KMS-11 (cell line): Measurements from ENCODE around the gene IL4.
"Not testable (repeated sequence)": the region's sequence is repeated elsewhere in the genome, so short reads cannot be mapped to it uniquely, and the experiment has no call there.

ENCODE experiments used
- H2AFZ ChIP-seq: fragments of 200-600 bp; sonication (generic); 2 replicates; pipeline ENCODE4 v1.6.1; 2016; ENCODE audit warnings: antibody characterized with exemption, mixed run types, low read depth
- H3K27ac ChIP-seq: fragments of 200-600 bp; sonication (generic); 2 replicates; pipeline ENCODE4 v1.6.1; 2016; ENCODE audit warnings: mild to moderate bottlenecking, mixed run types
- H3K27me3 ChIP-seq: fragments of 200-600 bp; sonication (generic); 2 replicates; pipeline ENCODE4 v1.6.1; 2017; ENCODE audit warnings: mild to moderate bottlenecking, low read depth, mixed run types, moderate library complexity; ENCODE audit not compliant: insufficient read depth
- H3K36me3 ChIP-seq: fragments of 200-600 bp; sonication (generic); 2 replicates; pipeline ENCODE4 v1.6.1; 2017; ENCODE audit warnings: mild to moderate bottlenecking, mixed run types; ENCODE audit not compliant: insufficient read depth
- H3K4me1 ChIP-seq: fragments of 200-600 bp; sonication (generic); 2 replicates; pipeline ENCODE4 v1.6.1; 2016; ENCODE audit warnings: mild to moderate bottlenecking, low read depth, mixed run types; ENCODE audit not compliant: poor library complexity, severe bottlenecking
- H3K4me2 ChIP-seq: fragments of 200-600 bp; sonication (generic); 2 replicates; pipeline ENCODE4 v1.7.0; 2016; ENCODE audit warnings: mild to moderate bottlenecking, mixed run types
- H3K4me3 ChIP-seq: fragments of 200-600 bp; sonication (generic); IDR thresholded peaks from 2 replicates; pipeline ENCODE4 v1.6.1; 2017; ENCODE audit warnings: low read depth, low read length, mixed read lengths; ENCODE audit not compliant: insufficient read depth
- H3K79me2 ChIP-seq: fragments of 200-600 bp; sonication (generic); 2 replicates; pipeline ENCODE4 v1.6.1; 2016; ENCODE audit warnings: low read depth, mixed run types; ENCODE audit not compliant: insufficient read depth
- H3K9ac ChIP-seq: fragments of 200-600 bp; sonication (generic); 2 replicates; pipeline ENCODE4 v1.6.1; 2016; ENCODE audit warnings: mild to moderate bottlenecking, mixed run types
- H4K20me1 ChIP-seq: fragments of 200-600 bp; sonication (generic); 2 replicates; pipeline ENCODE4 v1.6.1; 2016; ENCODE audit warnings: mild to moderate bottlenecking, mixed run types; ENCODE audit not compliant: insufficient read depth
- TF ChIP-seq, protein P1 (sequence below): fragments of 200-600 bp; sonication (generic); conservative IDR thresholded peaks from 2 replicates; pipeline ENCODE4 v1.6.1; 2017; ENCODE audit warnings: low read depth, mild to moderate bottlenecking, antibody characterized with exemption, low read length, moderate library complexity, mixed read lengths

The IL4 gene

DNA sequence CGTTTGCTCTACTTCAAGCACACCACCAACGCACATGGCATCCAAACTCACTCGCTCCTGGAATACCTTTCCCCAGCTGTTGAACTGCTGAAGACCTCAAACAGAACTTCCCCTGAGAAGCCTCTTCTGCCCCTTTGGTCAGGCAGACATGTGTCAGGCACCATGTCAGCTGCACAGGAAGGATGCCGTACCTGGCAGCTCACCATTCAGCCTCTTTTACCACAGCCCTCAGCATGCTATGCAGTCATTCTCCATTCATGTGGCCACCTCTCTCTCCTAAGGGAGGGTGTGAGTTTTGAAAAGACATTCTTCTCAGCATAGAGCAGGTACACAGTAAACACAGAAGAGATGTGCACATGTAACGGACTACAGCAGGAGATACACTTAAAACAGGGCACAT lies 14.2 kb downstream of the IL4 start:
- peaks cover 28% of the 10 kb centered on the region for H3K4me1 ChIP-seq
- no peak overlapping the region for H3K27ac ChIP-seq
- no peaks in the 10 kb centered on the region for H3K36me3 ChIP-seq
- TF ChIP-seq, protein P1, sequence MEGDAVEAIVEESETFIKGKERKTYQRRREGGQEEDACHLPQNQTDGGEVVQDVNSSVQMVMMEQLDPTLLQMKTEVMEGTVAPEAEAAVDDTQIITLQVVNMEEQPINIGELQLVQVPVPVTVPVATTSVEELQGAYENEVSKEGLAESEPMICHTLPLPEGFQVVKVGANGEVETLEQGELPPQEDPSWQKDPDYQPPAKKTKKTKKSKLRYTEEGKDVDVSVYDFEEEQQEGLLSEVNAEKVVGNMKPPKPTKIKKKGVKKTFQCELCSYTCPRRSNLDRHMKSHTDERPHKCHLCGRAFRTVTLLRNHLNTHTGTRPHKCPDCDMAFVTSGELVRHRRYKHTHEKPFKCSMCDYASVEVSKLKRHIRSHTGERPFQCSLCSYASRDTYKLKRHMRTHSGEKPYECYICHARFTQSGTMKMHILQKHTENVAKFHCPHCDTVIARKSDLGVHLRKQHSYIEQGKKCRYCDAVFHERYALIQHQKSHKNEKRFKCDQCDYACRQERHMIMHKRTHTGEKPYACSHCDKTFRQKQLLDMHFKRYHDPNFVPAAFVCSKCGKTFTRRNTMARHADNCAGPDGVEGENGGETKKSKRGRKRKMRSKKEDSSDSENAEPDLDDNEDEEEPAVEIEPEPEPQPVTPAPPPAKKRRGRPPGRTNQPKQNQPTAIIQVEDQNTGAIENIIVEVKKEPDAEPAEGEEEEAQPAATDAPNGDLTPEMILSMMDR: no peak
- no peak overlapping the region for H3K9ac ChIP-seq
- H3K4me3 ChIP-seq: no peak overlapping the region
- H3K27me3 ChIP-seq: no peaks in the 10 kb centered on the region
- H2AFZ ChIP-seq: no peak overlapping the region
- no peaks in the 10 kb centered on the region for H4K20me1 ChIP-seq
- H3K79me2 ChIP-seq: no peaks in the 10 kb centered on the region
- H3K4me2 ChIP-seq: no peak overlapping the region

DNA sequence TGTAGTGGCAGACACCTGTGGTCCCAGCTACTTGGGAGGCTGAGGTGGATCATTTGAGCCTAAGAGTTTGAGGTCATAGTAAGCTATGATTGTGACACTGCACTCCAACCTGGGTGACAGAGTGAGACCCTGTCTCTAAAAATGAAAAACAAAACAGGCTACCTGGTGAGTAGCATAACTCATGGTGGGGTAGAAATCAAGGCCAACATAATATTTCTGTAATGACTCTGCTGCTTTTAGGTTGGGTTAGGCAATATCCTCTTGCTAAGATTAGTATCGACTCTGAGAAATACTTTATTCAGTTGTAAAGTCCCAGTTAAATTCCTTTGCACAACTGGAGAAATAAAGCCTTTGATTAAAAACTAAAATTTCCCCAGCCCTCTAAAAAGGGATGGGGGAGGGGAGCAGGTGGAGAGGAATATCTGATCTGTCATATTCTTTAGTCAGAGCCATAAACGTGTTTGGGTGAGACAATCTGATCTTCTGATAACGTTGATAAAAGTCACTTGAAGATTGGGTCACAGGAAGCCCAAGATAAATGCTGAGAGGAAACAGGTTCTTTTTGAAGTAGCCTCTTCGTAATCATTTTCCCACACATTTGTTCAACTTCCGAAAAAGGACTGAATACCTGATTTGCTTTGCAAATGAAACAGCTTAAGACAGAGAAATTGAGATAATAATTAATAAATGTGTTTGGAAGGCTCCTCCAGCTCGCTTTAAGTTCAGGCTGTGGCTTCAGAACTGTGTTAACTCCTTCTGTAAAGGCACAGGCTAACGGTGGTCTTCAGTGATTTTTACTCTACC lies 14.9 kb downstream of the IL4 start:
- no peaks in the 10 kb centered on the region for H4K20me1 ChIP-seq
- no peak overlapping the region for H3K4me2 ChIP-seq
- peaks cover 33% of the 10 kb centered on the region for H3K4me1 ChIP-seq
- no peak overlapping the region for H3K9ac ChIP-seq
- H3K36me3 ChIP-seq: no peaks in the 10 kb centered on the region
- H3K79me2 ChIP-seq: no peaks in the 10 kb centered on the region
- no peaks in the 10 kb centered on the region for H3K27me3 ChIP-seq
- no peak overlapping the region for H3K27ac ChIP-seq
- no peak overlapping the region for H3K4me3 ChIP-seq
- H2AFZ ChIP-seq: no peak overlapping the region
- TF ChIP-seq, protein P1: no peak

DNA sequence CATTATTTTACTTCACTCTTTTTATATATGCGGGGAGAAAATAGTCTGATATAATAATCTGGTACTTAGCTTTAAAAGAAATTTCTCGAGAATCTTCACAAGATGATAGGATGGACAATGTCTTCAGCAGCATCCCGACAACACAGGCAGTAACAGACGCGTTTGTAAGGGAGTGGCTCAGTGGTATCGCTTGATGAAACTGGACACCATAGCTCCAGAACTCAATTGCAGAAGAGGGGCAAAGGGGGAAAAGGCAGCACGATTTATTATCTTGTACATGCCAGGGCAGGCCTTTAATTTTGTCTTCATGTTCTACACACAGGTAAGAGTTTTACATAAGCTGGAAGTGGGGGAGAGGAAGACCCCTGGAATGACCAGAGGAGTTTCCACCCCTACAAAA lies 15.7 kb downstream of the IL4 start:
- peaks cover 29% of the 10 kb centered on the region for H3K4me1 ChIP-seq
- no peak overlapping the region for H3K4me2 ChIP-seq
- no peak overlapping the region for H3K27ac ChIP-seq
- TF ChIP-seq, protein P1: no peak
- no peak overlapping the region for H2AFZ ChIP-seq
- H3K27me3 ChIP-seq: no peaks in the 10 kb centered on the region
- no peak overlapping the region for H3K4me3 ChIP-seq
- no peak overlapping the region for H3K9ac ChIP-seq
- H3K79me2 ChIP-seq: no peaks in the 10 kb centered on the region
- H4K20me1 ChIP-seq: no peaks in the 10 kb centered on the region
- no peaks in the 10 kb centered on the region for H3K36me3 ChIP-seq

DNA sequence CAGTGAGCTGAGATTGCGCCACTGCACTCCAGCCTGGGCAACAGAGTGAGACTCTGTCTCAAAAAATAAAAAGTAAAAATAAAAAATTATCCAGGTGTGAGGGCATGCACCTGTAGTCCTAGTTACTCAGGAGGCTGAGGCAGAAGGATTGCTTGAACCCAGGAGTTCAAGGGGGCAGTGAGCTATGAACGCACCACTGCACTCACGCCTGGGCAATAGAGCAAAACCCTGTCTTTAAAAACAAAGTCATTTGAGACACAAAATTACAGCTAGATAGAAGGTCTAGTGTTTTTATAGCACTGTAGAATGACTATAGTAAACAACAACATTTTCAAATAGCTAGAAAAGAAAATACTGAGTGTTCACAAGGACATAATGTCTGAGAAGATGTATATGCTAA lies 16.4 kb downstream of the IL4 start:
- no peaks in the 10 kb centered on the region for H3K27me3 ChIP-seq
- no peak overlapping the region for H3K9ac ChIP-seq
- no peaks in the 10 kb centered on the region for H3K36me3 ChIP-seq
- peaks cover 22% of the 10 kb centered on the region for H3K4me1 ChIP-seq
- no peaks in the 10 kb centered on the region for H4K20me1 ChIP-seq
- TF ChIP-seq, protein P1: no peak
- H2AFZ ChIP-seq: no peak overlapping the region
- no peak overlapping the region for H3K27ac ChIP-seq
- no peaks in the 10 kb centered on the region for H3K79me2 ChIP-seq
- H3K4me3 ChIP-seq: no peak overlapping the region
- H3K4me2 ChIP-seq: no peak overlapping the region

DNA sequence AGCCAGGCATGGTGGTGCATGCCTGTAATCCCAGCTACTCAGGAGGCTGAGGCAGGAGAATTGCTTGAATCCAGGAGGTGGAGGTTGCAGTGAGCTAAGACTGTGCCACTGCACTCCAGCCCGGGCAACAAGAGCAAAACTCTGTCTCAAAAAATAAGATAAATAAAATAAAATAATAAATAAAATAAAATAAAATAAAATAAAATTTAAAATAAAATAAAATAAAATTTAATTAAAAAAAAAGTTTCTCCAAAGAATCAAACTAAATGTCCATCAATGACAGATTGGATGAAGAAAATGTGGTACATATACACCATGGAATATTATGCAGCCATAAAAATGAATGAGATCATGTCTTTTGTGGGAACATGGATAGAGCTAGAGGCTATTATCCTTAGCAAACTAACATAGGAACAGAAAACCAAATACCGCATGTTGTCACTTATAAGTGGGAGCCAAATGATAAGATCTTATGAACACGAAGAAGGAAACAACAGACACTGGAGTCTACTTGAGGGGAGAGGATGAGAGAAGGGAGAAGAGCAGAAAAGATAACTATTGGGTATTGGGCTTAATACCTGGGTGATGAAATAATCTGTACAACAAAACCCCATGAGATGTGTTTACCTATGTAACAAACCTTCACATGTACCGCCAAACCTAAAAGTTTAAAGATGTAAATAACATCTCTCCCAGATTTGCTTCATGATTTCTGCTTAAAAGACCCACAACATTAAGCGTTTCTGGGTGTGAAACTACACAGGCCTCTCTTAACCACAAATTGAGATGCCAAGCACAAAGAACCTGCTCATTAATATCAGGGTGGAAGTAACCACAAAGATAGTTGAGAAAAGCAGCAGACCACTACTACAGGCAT lies 18.2 kb downstream of the IL4 start:
- H3K9ac ChIP-seq, H3K79me2 ChIP-seq, H3K4me3 ChIP-seq, H4K20me1 ChIP-seq, H3K36me3 ChIP-seq, H3K27me3 ChIP-seq, H2AFZ ChIP-seq: not testable (repeated sequence)
- peak overlapping the region; percentile 38; the same call in 1 of the 2 replicates for H3K4me2 ChIP-seq
- peaks cover 19% of the 10 kb centered on the region for H3K4me1 ChIP-seq
- H3K27ac ChIP-seq: 0 out of 2 replicates have a peak overlapping the region, but pooled peaks have one; percentile 4
